Measurements from ENCODE around the gene FAM135A. TPM values are rescaled to one million over a fixed set of nuclear protein-coding genes. Genes with fewer than 3 reads are reported as not detected.

The FAM135A gene
- total RNA-seq, 1 experiment from 2014 or later: 16.0 TPM

- 0 out of 2 replicates have a peak, but pooled peaks cover 3% of the 10 kb centered on the region for H3K36me3 ChIP-seq (ENCODE audit: low read depth)
- H3K27me3 ChIP-seq (ENCODE audit: insufficient read depth, low read depth): no peaks in the 10 kb centered on the region
- no peaks in the 10 kb centered on the region for H3K9me2 ChIP-seq (ENCODE audit: insufficient read depth)
- H3K79me2 ChIP-seq (ENCODE audit: low read depth): no peaks in the 10 kb centered on the region
- intact Hi-C loops (cut with micrococcal nuclease; ENCODE audit: unreplicated experiment): loop anchor here (5.0 to 10.0 kb wide), 2 partner anchors 220 to 432 kb away; partner anchors contain the start of genes B3GAT2 and COL9A1
- no peak for DNase-seq
- BruUV-seq (replicated peaks): no TSS peak
- no peak overlapping the region for H3K27ac ChIP-seq
- H2AFZ ChIP-seq: no peak overlapping the region
- H4K20me1 ChIP-seq (ENCODE audit: insufficient read depth): no peaks in the 10 kb centered on the region
- H3K4me2 ChIP-seq: no peak overlapping the region
- ChIA-PET POLR2A (ENCODE audit: unreplicated experiment) (no interaction called here), CTCF (no interaction called here)
- no peak for TF ChIP-seq EZH2 (IDR thresholded peaks at IDR 0.05; ENCODE audit: low read depth)
- TF ChIP-seq CTCF (conservative IDR thresholded peaks at IDR 0.05): no peak
- no peak overlapping the region for H3K4me3 ChIP-seq
- no peaks in the 10 kb centered on the region for H3K4me1 ChIP-seq (replicated peaks; ENCODE audit: insufficient read depth)
- H3K9me3 ChIP-seq (ENCODE audit: insufficient read depth, low read depth): no peaks in the 10 kb centered on the region
- H3F3A ChIP-seq (ENCODE audit: insufficient read depth, low read depth): no peaks in the 10 kb centered on the region
These were observed 111.5 kb downstream of the FAM135A start for GRCh38 chr6:70524721-70525286.

- BruUV-seq (replicated peaks): no TSS peak
- H4K20me1 ChIP-seq (ENCODE audit: insufficient read depth): no peaks in the 10 kb centered on the region
- H3K9me2 ChIP-seq (ENCODE audit: insufficient read depth): no peaks in the 10 kb centered on the region
- H3K27me3 ChIP-seq (ENCODE audit: insufficient read depth, low read depth): no peaks in the 10 kb centered on the region
- CTCF ChIA-PET: no interaction called here
- no peak overlapping the region for H3K4me2 ChIP-seq
- POLR2A ChIA-PET (ENCODE audit: unreplicated experiment): no interaction called here
- TF ChIP-seq CTCF (conservative IDR thresholded peaks at IDR 0.05): no peak
- TF ChIP-seq EZH2 (IDR thresholded peaks at IDR 0.05; ENCODE audit: low read depth): no peak
- DNase-seq: no peak
- H3K79me2 ChIP-seq (ENCODE audit: low read depth): no peaks in the 10 kb centered on the region
- no peaks in the 10 kb centered on the region for H3F3A ChIP-seq (ENCODE audit: insufficient read depth, low read depth)
- no peak overlapping the region for H3K4me3 ChIP-seq
- no peak overlapping the region for H2AFZ ChIP-seq
- no peak overlapping the region for H3K27ac ChIP-seq
- H3K36me3 ChIP-seq (ENCODE audit: low read depth): 0 out of 2 replicates have a peak, but pooled peaks cover 3% of the 10 kb centered on the region
- H3K9me3 ChIP-seq (ENCODE audit: insufficient read depth, low read depth): no peaks in the 10 kb centered on the region
- H3K4me1 ChIP-seq (replicated peaks; ENCODE audit: insufficient read depth): no peaks in the 10 kb centered on the region
- intact Hi-C loops (cut with micrococcal nuclease; ENCODE audit: unreplicated experiment): loop anchor here (10.0 kb wide), 1 partner anchor 222 kb away; the partner anchor contains the start of gene COL9A1
These were observed 113.9 kb downstream of the FAM135A start for GRCh38 chr6:70527071-70527737.

DNA sequence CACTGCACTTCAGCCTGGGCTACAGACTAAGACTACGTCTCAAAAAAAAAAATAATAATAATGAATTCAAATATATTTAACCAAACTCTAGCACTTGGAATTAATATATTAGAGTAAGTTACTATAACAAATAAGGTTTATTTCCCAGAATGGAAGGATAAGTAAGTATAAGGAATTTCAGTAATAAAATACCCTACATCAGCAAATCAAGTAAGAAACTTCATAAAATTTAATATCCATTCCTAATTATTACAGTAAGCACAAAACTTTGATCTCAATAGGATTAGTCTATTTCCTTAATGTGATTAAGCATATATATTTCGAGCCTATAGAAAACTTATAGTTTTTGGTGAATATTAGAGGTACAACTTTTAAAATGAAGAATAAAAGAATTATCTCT is 116.7 kb downstream of the FAM135A start:
- no peaks in the 10 kb centered on the region for H3F3A ChIP-seq (ENCODE audit: insufficient read depth, low read depth)
- no peak for TF ChIP-seq EZH2 (IDR thresholded peaks at IDR 0.05; ENCODE audit: low read depth)
- no peak for TF ChIP-seq CTCF (conservative IDR thresholded peaks at IDR 0.05)
- POLR2A ChIA-PET (ENCODE audit: unreplicated experiment): no interaction called here
- H4K20me1 ChIP-seq (ENCODE audit: insufficient read depth): no peaks in the 10 kb centered on the region
- H3K9me3 ChIP-seq (ENCODE audit: insufficient read depth, low read depth): no peaks in the 10 kb centered on the region
- H3K4me2 ChIP-seq: no peak overlapping the region
- intact Hi-C loops (cut with micrococcal nuclease; ENCODE audit: unreplicated experiment): no loop called here
- no peaks in the 10 kb centered on the region for H3K36me3 ChIP-seq (ENCODE audit: low read depth)
- no peak overlapping the region for H2AFZ ChIP-seq
- H3K27me3 ChIP-seq (ENCODE audit: insufficient read depth, low read depth): no peaks in the 10 kb centered on the region
- H3K4me3 ChIP-seq: no peak overlapping the region
- BruUV-seq (replicated peaks): no TSS peak
- no peak for DNase-seq
- no peaks in the 10 kb centered on the region for H3K9me2 ChIP-seq (ENCODE audit: insufficient read depth)
- no peak overlapping the region for H3K27ac ChIP-seq
- H3K4me1 ChIP-seq (replicated peaks; ENCODE audit: insufficient read depth): no peaks in the 10 kb centered on the region
- CTCF ChIA-PET: no interaction called here
- no peaks in the 10 kb centered on the region for H3K79me2 ChIP-seq (ENCODE audit: low read depth)

Measured in PC-9 (cell line).